ENCODE results near the gene OVOL2.
A peak's percentile ranks its signal among the peaks of the same experiment; 100 is the strongest.

The OVOL2 gene

GRCh38 chr20:18094191-18094590, 36.5 kb upstream of the OVOL2 start:
- H4K8ac ChIP-seq (ENCODE audit: low read depth, low read length), result no peak overlapping the region
- WGBS, 2 donors (ENCODE audit: extremely low coverage in 2 of 2, insufficient read length in 2 of 2, insufficient replicate concordance in 1 of 2), result no CpG with 5 or more reads among the region's 5 CpGs
- no peak overlapping the region for H3K27ac ChIP-seq (replicated peaks; ENCODE audit: low read length)

DNA sequence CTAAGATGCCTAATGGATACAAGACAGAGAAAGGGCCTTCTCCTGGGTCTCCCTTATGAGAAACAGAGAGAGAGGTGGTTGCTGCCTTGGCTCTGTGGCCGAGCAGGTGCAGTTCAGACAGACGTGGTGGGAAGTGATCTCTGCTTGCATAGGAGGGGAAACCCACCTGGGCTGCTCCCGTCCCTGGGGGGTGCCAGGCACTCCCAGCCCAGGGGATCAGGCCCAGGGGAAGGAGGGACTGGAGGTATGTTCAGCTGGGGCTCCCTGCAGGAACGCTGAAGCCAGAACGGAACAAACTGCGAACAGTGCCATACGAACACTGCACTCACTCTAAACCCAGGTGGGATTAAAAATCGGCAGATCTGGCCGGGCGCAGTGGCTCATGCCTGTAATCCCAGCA, 35.7 kb upstream of the OVOL2 start:
- Histone ChIP-seq H2AFZ (ENCODE audit: low read length) (no peak overlapping the region), H3K4me1 (ENCODE audit: control insufficient read depth in 2 of 2, insufficient read depth in 1 of 2, low read depth in 1 of 2, low read length in 2 of 2) (no peaks in the 10 kb centered on the region), H3K27ac (replicated peaks; ENCODE audit: low read length) (no peak overlapping the region), H3K18ac (ENCODE audit: low read length) (peak overlapping the region; percentile 61), H2BK120ac (ENCODE audit: low read depth, low read length) (no peak overlapping the region), H3K14ac (ENCODE audit: low read length) (no peak overlapping the region), H3K79me1 (ENCODE audit: low read depth, low read length) (no peaks in the 10 kb centered on the region), H3K9ac (ENCODE audit: low read depth, low read length, poor library complexity) (no peak overlapping the region), H2BK12ac (ENCODE audit: low read length) (no peak overlapping the region), H3K4me3 (ENCODE audit: low read length in 2 of 2) (no peak overlapping the region), H4K91ac (ENCODE audit: low read depth, low read length, poor library complexity) (no peak overlapping the region), H2BK5ac (ENCODE audit: low read length) (no peak overlapping the region), H2BK15ac (ENCODE audit: low read length) (no peak overlapping the region), H3K23ac (ENCODE audit: low read depth, low read length, poor library complexity) (no peak overlapping the region), H3K27me3 (ENCODE audit: control insufficient read depth in 3 of 3, insufficient read depth in 3 of 3, low read depth in 1 of 3, low read length in 3 of 3) (peaks cover 0 to 35% (median 0%) of the 10 kb centered on the region in 3 experiments), H3K4me2 (ENCODE audit: insufficient read depth, low read length, poor library complexity, severe bottlenecking) (no peak overlapping the region), H4K8ac (ENCODE audit: low read depth, low read length) (no peak overlapping the region), H3K36me3 (replicated peaks in 1 of 2; ENCODE audit: control insufficient read depth in 2 of 2, insufficient read depth in 2 of 2, low read length in 2 of 2) (no peaks in the 10 kb centered on the region), H3K4ac (ENCODE audit: low read length) (no peak overlapping the region), H2AK5ac (ENCODE audit: low read depth, low read length) (no peak overlapping the region), H3K9me3 (replicated peaks in 1 of 2; ENCODE audit: control insufficient read depth in 2 of 2, insufficient read depth in 1 of 2, low read depth in 1 of 2, low read length in 2 of 2) (no peaks in the 10 kb centered on the region)
- WGBS, 2 donors (ENCODE audit: extremely low coverage in 2 of 2, insufficient read length in 2 of 2, insufficient replicate concordance in 1 of 2), result no CpG with 5 or more reads among the region's 10 CpGs
- no peak for DNase-seq (ENCODE audit: low spot score)

More at GRCh38 chr20:18094191-18094590, 36.5 kb upstream of the OVOL2 start:
- Histone ChIP-seq H2BK120ac (ENCODE audit: low read depth, low read length) (no peak overlapping the region), H3K9ac (ENCODE audit: low read depth, low read length, poor library complexity) (no peak overlapping the region), H3K18ac (ENCODE audit: low read length) (no peak overlapping the region), H3K4me1 (ENCODE audit: control insufficient read depth in 2 of 2, insufficient read depth in 1 of 2, low read depth in 1 of 2, low read length in 2 of 2) (no peaks in the 10 kb centered on the region), H2AFZ (ENCODE audit: low read length) (no peak overlapping the region), H3K9me3 (replicated peaks in 1 of 2; ENCODE audit: control insufficient read depth in 2 of 2, insufficient read depth in 1 of 2, low read depth in 1 of 2, low read length in 2 of 2) (no peaks in the 10 kb centered on the region), H3K4me2 (ENCODE audit: insufficient read depth, low read length, poor library complexity, severe bottlenecking) (no peak overlapping the region), H2BK5ac (ENCODE audit: low read length) (no peak overlapping the region), H3K14ac (ENCODE audit: low read length) (no peak overlapping the region), H3K23ac (ENCODE audit: low read depth, low read length, poor library complexity) (no peak overlapping the region), H3K4ac (ENCODE audit: low read length) (no peak overlapping the region), H2BK15ac (ENCODE audit: low read length) (no peak overlapping the region), H3K36me3 (replicated peaks in 1 of 2; ENCODE audit: control insufficient read depth in 2 of 2, insufficient read depth in 2 of 2, low read length in 2 of 2) (no peaks in the 10 kb centered on the region), H4K91ac (ENCODE audit: low read depth, low read length, poor library complexity) (no peak overlapping the region), H3K79me1 (ENCODE audit: low read depth, low read length) (no peaks in the 10 kb centered on the region), H2BK12ac (ENCODE audit: low read length) (no peak overlapping the region), H2AK5ac (ENCODE audit: low read depth, low read length) (no peak overlapping the region), H3K4me3 (ENCODE audit: low read length in 2 of 2) (no peak overlapping the region), H3K27me3 (ENCODE audit: control insufficient read depth in 3 of 3, insufficient read depth in 3 of 3, low read depth in 1 of 3, low read length in 3 of 3) (peaks cover 0 to 35% (median 0%) of the 10 kb centered on the region in 3 experiments)
- DNase-seq (ENCODE audit: low spot score), result no peak

DNA sequence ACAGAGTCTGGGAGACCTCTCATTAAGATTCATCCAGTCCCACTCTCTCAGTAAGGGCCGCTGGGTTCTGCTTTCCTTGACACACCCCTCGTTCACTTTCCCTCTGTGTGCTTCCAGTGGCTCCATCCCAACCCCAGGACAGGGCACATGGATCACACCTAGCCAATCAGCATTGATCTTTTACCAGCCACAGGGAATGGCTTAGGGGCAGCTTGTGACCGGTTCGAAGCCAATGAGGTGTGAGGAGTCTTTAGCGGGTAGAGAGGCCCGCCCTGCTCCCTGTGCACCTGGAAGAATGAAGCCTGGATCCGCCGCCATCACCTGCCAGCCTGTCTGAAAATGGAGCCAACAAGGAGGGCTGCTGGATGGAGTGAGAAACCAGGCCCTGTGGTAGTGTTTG, 35.2 kb upstream of the OVOL2 start:
- Histone ChIP-seq H3K9me3 (replicated peaks in 1 of 2; ENCODE audit: control insufficient read depth in 2 of 2, insufficient read depth in 1 of 2, low read depth in 1 of 2, low read length in 2 of 2) (no peaks in the 10 kb centered on the region), H3K36me3 (replicated peaks in 1 of 2; ENCODE audit: control insufficient read depth in 2 of 2, insufficient read depth in 2 of 2, low read length in 2 of 2) (no peaks in the 10 kb centered on the region), H3K4ac (ENCODE audit: low read length) (no peak overlapping the region), H2BK5ac (ENCODE audit: low read length) (no peak overlapping the region), H2BK15ac (ENCODE audit: low read length) (no peak overlapping the region), H4K91ac (ENCODE audit: low read depth, low read length, poor library complexity) (no peak overlapping the region), H3K18ac (ENCODE audit: low read length) (no peak overlapping the region), H2AFZ (ENCODE audit: low read length) (no peak overlapping the region), H3K14ac (ENCODE audit: low read length) (no peak overlapping the region), H4K8ac (ENCODE audit: low read depth, low read length) (no peak overlapping the region), H3K23ac (ENCODE audit: low read depth, low read length, poor library complexity) (no peak overlapping the region), H3K9ac (ENCODE audit: low read depth, low read length, poor library complexity) (no peak overlapping the region), H3K4me3 (ENCODE audit: low read length in 2 of 2) (no peak overlapping the region), H3K4me2 (ENCODE audit: insufficient read depth, low read length, poor library complexity, severe bottlenecking) (no peak overlapping the region), H3K27ac (replicated peaks; ENCODE audit: low read length) (no peak overlapping the region), H2BK12ac (ENCODE audit: low read length) (no peak overlapping the region), H3K79me1 (ENCODE audit: low read depth, low read length) (no peaks in the 10 kb centered on the region), H3K27me3 (ENCODE audit: control insufficient read depth in 3 of 3, insufficient read depth in 3 of 3, low read depth in 1 of 3, low read length in 3 of 3) (peaks cover 0 to 35% (median 0%) of the 10 kb centered on the region in 3 experiments), H2BK120ac (ENCODE audit: low read depth, low read length) (no peak overlapping the region), H2AK5ac (ENCODE audit: low read depth, low read length) (no peak overlapping the region), H3K4me1 (ENCODE audit: control insufficient read depth in 2 of 2, insufficient read depth in 1 of 2, low read depth in 1 of 2, low read length in 2 of 2) (no peaks in the 10 kb centered on the region)
- WGBS, 2 donors (ENCODE audit: extremely low coverage in 2 of 2, insufficient read length in 2 of 2, insufficient replicate concordance in 1 of 2), result no CpG with 5 or more reads among the region's 8 CpGs
- DNase-seq (ENCODE audit: low spot score), result no peak

DNA sequence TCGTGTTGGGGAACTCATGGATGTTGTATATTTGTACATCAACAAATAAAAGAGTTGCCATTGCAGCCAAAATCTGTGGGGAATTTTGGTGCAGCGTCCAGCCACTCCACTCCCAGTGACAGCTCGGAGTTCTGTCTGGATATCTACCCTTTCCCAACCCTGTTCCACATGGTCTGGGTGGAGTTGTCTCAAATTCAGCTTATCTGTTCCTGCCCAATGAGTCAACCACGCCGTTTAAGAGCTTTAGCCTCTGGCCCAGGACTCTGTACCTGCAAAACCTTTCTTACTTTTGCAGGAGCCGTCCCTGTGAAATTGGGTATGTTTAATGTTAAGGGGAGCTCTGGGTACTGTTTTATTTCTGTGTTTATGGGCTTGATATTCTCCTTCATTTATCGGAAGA, 33.9 kb upstream of the OVOL2 start:
- H3K27me3 ChIP-seq (ENCODE audit: control insufficient read depth in 3 of 3, insufficient read depth in 3 of 3, low read depth in 1 of 3, low read length in 3 of 3), result peaks cover 0 to 35% (median 0%) of the 10 kb centered on the region in 3 experiments
- H3K4me3 ChIP-seq (ENCODE audit: low read length in 2 of 2), result no peak overlapping the region
- H3K18ac ChIP-seq (ENCODE audit: low read length), result no peak overlapping the region
- no peaks in the 10 kb centered on the region for H3K9me3 ChIP-seq (replicated peaks in 1 of 2; ENCODE audit: control insufficient read depth in 2 of 2, insufficient read depth in 1 of 2, low read depth in 1 of 2, low read length in 2 of 2)
- no peaks in the 10 kb centered on the region for H3K79me1 ChIP-seq (ENCODE audit: low read depth, low read length)
- H3K27ac ChIP-seq (replicated peaks; ENCODE audit: low read length), result no peak overlapping the region
- DNase-seq (ENCODE audit: low spot score), result no peak
- no peak overlapping the region for H4K91ac ChIP-seq (ENCODE audit: low read depth, low read length, poor library complexity)
- no peak overlapping the region for H2BK15ac ChIP-seq (ENCODE audit: low read length)
- H3K4me2 ChIP-seq (ENCODE audit: insufficient read depth, low read length, poor library complexity, severe bottlenecking), result no peak overlapping the region
- WGBS, 2 donors (ENCODE audit: extremely low coverage in 2 of 2, insufficient read length in 2 of 2, insufficient replicate concordance in 1 of 2), result 100% methylated on average over 1 of the region's 7 CpGs; no CpG with 5 or more reads in 1 of the 2 donors
- H2BK12ac ChIP-seq (ENCODE audit: low read length), result no peak overlapping the region
- no peaks in the 10 kb centered on the region for H3K4me1 ChIP-seq (ENCODE audit: control insufficient read depth in 2 of 2, insufficient read depth in 1 of 2, low read depth in 1 of 2, low read length in 2 of 2)
- H3K4ac ChIP-seq (ENCODE audit: low read length), result no peak overlapping the region
- H3K36me3 ChIP-seq (replicated peaks in 1 of 2; ENCODE audit: control insufficient read depth in 2 of 2, insufficient read depth in 2 of 2, low read length in 2 of 2), result no peaks in the 10 kb centered on the region
- H3K14ac ChIP-seq (ENCODE audit: low read length), result no peak overlapping the region
- no peak overlapping the region for H2BK5ac ChIP-seq (ENCODE audit: low read length)
- H3K9ac ChIP-seq (ENCODE audit: low read depth, low read length, poor library complexity), result no peak overlapping the region
- H2AFZ ChIP-seq (ENCODE audit: low read length), result no peak overlapping the region
- no peak overlapping the region for H3K23ac ChIP-seq (ENCODE audit: low read depth, low read length, poor library complexity)
- H4K8ac ChIP-seq (ENCODE audit: low read depth, low read length), result no peak overlapping the region
- no peak overlapping the region for H2AK5ac ChIP-seq (ENCODE audit: low read depth, low read length)
- no peak overlapping the region for H2BK120ac ChIP-seq (ENCODE audit: low read depth, low read length)

Measured in neuronal stem cell (in vitro differentiated cells).